Astrocyte of the spinal cord (primary cell): ENCODE data around the gene SIVA1.
A peak's percentile ranks its signal among the peaks of the same experiment; 100 is the strongest.

Experiments used
- DNase-seq: peaks from one replicate; pipeline ENCODE4 v3.0.0; 2011; ENCODE audit warnings: low read depth, low spot score
- H3K4me3 ChIP-seq: 2 replicates; pipeline ENCODE4 v1.5.1; 2011; ENCODE audit warnings: low read depth, mild to moderate bottlenecking, low read length, moderate library complexity
- CTCF ChIP-seq: IDR thresholded peaks from 2 replicates; pipeline ENCODE4 v1.5.1; 2012; ENCODE audit warnings: low read depth, mild to moderate bottlenecking, low read length, inconsistent platforms
- in situ Hi-C: cut with HindIII; loops from 2 replicates; pipeline ENCODE4 v1.10.0; 2017; ENCODE audit warnings: low sequenced_read_pairs

The SIVA1 gene

GRCh38 chr14:104799244-104800014 lies 46.5 kb downstream of the SIVA1 start:
- in situ Hi-C loops = no loop called here
- peak overlapping the region; percentile 42 for H3K4me3 ChIP-seq
- peak; percentile 47 for TF ChIP-seq CTCF
- peak; percentile 31 for DNase-seq

DNA sequence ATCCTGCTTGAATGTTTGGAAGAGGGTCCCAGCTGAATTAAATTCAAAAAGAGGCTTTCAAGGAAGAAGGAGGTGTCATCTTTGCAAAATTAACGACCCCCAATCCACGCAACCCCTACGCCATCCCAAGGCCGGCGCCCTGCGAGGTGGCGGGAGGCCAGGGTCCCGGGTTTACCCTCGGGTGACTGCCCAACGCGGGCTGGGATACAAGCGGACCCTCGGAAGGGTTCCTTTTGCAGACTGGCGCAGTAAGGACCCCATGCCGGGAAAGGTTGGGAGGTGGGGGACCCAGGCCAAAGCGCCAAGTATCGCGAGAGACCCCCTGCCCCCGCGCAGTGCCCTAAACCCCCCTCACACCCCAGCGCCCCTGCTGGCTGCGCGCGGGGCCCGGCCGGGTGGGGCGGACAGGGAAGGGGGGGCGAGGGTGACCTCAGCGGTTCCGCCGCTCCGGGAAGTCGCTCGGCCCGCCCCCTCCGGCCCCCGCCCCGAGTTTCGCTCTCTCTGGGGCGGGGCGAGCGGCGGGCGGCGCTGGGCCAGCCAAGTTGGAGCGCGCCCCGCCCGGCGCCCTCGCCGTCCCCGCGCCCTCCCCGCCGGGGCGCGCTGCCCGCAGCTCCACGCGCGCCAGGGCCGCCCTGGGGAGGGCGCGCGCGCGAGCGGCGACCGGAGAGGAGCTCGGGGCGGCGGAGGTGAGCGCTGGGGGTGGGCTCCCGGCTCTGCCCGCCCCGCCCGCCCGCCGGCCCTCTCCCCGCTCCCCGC lies 47.2 kb downstream of the SIVA1 start:
- peak; percentile 79 for DNase-seq
- peak; percentile 13 for TF ChIP-seq CTCF
- in situ Hi-C loops = no loop called here
- peak overlapping the region; percentile 42 for H3K4me3 ChIP-seq

DNA sequence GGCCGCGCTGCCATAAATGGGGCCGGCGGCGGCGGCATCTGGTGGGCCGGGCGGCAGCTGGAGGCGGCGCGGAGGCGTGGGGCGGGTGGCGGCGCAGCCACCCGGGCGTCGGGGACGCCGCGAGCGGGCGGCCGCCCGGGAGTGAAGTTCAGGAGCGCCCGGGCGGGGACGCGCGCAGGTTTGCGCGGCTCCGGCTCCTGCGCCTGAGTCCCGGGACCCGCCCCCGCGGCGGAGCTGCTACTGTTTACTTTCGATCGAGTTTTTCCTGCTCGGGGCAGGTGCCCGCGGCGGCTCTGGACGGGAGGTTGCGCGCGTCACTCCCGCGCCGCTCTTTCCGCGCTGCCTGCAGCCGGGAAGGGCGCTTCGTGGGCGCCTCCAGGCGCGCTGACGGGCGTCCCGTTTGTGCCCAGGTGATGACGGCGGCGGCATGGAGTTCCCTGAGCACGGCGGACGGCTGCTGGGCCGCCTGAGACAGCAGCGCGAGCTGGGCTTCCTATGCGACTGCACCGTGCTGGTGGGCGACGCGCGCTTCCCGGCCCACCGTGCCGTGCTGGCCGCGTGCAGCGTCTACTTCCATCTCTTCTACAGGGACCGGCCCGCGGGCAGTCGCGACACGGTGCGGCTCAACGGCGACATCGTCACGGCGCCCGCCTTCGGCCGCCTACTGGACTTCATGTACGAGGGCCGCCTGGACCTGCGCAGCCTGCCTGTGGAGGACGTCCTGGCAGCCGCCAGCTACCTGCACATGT lies 48.0 kb downstream of the SIVA1 start, which contains the start of gene ZBTB42:
Gene ZBTB42, plus strand, starts transcription at position 331 of the 749 bp plus-strand sequence. Its CDS starts 97 bp downstream, at position 428.
- TF ChIP-seq CTCF = no peak
- peak within 1 kb of the TSS; percentile 42 for H3K4me3 ChIP-seq
- peak; percentile 50 for DNase-seq
- in situ Hi-C loops = no loop called here

DNA sequence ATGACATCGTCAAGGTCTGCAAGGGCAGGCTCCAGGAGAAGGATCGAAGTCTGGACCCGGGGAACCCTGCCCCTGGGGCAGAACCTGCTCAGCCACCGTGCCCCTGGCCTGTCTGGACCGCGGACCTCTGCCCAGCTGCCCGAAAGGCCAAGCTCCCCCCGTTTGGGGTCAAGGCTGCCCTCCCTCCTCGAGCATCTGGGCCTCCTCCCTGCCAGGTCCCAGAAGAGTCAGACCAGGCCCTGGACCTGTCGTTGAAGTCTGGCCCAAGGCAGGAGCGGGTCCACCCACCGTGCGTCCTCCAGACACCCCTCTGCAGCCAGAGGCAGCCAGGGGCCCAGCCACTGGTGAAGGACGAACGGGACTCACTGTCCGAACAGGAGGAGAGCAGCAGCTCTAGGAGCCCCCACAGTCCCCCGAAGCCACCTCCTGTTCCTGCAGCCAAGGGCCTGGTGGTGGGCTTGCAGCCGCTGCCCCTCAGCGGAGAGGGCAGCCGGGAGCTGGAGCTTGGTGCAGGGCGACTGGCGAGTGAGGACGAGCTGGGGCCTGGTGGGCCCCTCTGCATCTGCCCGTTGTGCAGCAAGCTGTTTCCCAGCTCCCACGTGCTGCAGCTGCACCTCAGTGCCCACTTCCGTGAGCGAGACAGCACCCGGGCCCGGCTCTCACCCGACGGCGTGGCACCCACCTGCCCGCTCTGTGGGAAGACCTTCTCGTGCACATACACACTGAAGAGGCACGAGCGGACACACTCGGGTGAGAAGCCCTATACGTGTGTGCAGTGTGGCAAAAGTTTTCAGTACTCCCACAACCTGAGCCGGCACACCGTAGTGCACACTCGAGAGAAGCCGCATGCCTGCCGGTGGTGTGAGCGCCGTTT lies 48.8 kb downstream of the SIVA1 start:
- DNase-seq = no peak
- in situ Hi-C loops = no loop called here
- TF ChIP-seq CTCF = no peak
- peak overlapping the region; percentile 41 for H3K4me3 ChIP-seq

GRCh38 chr14:104802394-104803184 lies 49.6 kb downstream of the SIVA1 start:
- H3K4me3 ChIP-seq = no peak overlapping the region
- TF ChIP-seq CTCF = no peak
- in situ Hi-C loops = no loop called here
- DNase-seq = no peak
